Stimulated activated CD8-positive, alpha-beta memory T cell treated with anti-CD3 and anti-CD28 coated beads, Interleukin-4, amount 100 ng/mL, for 1 hour (primary cell): ENCODE data around the gene ADK.

ENCODE experiments used
- DNase-seq, 2 donors: peaks; one replicate each; pipeline ENCODE4 v3.0.0-alpha.2; 2020; ENCODE audit warnings: low read depth in 2 of 2, low spot score in 1 of 2

ADK gene

DNA sequence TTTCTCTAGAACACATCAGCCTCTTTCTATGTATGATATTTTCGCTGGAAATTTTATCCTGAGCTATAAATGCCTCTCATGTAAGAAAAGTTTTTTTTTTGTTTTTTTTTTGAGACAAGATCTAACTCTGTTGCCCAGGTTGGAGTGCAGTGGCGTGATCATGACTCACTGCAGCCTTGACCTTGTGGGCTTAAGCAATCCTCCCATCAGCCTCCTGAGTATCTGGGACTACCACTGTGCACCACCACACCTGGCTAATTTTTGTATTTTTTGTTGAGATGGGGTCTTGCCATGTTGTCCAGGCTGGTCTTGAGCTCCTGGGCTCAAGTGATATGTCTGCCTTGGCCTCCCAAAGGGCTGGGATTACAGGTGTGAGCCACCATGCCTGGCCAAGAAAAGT is 80.4 kb downstream of the ADK start:
- DNase-seq = no peak

DNA sequence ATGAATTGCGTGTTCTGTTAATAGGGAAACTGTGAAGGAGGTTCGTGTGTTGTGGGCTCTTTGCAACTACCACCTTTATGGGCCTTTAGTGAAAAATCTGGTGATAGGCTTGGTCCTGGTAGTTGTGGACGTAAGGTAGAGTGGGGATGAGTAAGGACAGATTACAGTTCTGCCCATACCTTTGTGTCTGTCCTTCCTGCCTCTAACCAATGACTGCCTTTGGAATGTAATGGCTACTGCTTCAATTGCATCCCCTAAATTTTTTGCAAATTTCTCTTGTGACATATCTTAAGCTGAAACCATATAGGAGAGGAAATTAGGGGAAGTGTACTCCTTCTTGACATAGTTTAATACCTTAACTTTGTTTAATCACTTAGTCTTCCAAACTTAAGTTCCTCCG is 82.3 kb downstream of the ADK start:
- DNase-seq = no peak

DNA sequence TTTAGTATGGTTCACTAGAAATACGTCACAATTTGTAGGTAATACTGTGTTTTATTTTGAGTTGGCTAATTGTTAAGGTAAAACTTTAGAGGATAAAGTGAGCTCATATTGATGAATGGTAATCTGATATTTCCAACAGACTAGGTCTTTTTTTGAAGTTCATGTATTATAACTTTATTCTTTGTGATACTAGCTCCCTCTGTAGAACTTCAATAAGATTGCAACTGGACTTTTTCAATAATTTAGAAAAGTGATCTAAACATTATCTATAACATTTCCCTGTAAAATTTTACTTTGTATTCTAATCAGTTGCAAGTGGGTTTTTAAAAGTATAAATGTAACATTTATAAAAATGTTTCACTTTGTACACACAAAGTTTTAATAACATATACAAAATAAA is 83.5 kb downstream of the ADK start:
- no peak for DNase-seq

DNA sequence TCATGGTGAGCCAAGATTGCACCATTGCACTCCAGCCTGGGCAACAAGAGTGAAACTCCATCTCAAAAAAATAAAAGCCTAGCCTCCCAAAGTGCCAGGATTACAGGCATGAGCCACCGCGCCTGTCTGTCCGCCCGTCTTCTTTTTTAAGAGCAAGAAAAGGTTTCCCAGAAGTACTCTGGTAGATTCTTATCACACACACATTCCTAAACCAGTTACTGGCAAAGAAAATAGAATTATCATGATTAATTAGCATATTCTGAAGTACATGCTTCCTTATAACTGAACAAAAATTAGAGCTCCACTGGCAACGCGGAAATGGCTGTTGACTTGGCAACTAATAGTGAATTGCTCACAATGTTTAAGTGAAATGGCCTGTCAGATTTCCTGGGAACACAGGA is 87.0 kb downstream of the ADK start:
- DNase-seq = no peak

DNA sequence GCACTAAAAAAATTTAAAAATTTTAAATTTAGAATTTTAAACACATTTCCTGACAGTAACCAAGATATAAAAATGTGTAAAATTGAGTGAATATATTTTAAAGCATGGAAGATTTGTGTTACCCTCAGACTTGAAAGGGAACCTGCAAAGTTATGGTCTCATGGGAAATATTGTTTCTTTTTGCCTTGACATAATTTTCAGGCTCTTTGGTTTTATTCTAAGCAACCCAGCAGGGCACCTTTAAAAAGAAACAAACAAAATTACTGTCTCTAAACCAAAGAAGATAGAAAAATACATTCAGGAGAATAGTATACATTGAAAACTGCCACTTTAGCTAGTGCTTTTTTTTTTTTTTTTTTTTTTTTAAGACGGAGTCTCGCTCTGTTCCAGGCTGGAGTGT is 87.5 kb downstream of the ADK start:
- no peak for DNase-seq

DNA sequence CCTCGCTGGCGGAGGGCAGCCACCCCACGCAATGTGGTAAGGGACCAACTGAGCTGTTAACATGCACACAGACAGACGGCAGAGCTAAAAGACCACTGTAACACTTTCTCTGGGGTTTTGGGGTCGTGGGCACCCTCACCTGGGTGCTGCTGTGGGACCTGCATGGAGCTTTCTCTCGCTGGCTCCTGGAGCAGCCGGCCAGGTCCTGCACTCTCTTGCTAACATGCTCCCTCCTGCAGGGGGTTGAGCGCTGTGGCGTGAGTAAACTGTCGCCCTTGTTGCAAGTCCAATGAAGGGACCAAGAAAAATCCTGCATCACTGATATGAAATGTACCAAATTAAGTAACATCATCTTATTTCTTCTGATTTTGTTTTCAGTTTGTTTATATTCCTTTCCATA is 92.0 kb downstream of the ADK start:
- no peak for DNase-seq

DNA sequence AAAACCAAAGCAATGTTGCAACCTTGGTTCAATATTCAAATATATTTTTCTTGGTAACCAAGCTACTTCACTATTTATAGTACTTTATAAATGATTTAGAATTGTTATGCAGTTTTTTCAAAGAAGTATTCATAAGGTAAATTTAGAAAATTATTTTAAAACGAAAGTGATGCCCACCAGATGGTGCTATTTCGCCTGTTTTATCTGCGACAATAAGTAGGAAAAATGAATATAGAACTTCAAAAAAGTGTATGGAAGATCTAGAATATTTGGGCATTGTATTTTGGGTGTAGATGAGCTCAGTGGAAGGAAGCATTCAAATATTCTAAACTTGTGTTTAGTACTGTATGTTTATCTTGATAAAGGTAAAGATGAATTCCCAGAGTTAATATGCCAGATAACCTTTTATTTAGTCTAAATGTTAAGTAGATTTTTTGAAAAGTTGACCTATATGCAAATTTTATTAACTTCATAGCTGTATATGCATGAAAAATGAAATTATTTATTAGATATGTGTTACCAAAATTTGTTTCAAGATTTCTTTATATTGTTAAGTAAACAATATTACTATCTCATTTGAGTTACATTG is 93.2 kb downstream of the ADK start:
- DNase-seq = no peak

DNA sequence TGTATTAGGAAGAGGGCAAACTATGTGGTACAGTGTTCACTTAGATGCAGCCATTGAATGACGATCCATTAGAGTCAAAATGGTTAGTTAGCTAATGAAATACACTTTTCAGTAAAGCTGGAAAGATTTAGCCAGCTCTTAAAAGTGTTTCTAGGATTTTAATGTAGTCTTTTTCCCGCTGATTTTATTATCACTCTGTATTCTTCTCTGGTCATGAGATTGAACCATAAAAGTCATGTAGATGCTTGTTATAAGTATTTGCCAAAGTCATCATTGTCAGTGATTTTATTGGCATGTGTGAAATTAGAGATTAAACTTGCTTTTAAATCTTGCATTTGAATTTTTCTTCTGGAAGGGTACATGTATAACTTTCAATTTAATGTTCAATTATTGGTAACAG is 93.8 kb downstream of the ADK start:
- no peak for DNase-seq

DNA sequence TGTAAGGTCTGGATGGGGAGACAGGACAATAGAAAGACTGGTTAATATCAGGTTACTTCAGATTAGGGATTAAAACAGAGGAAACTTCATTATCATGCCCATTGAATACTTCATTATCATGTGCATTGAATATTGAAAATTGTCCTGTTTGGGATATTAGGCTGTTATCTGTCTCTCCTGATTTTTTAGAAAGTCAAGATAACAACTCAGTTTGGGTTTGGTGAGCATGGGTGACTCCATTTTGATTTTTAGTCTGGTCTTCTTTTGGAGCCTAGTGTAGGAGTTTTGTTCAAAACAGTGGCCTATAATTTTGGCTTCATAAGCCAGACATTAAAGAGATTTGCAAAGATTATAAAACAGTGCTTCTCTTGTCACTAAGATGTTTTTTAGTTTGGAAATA is 95.5 kb downstream of the ADK start:
- no peak for DNase-seq

DNA sequence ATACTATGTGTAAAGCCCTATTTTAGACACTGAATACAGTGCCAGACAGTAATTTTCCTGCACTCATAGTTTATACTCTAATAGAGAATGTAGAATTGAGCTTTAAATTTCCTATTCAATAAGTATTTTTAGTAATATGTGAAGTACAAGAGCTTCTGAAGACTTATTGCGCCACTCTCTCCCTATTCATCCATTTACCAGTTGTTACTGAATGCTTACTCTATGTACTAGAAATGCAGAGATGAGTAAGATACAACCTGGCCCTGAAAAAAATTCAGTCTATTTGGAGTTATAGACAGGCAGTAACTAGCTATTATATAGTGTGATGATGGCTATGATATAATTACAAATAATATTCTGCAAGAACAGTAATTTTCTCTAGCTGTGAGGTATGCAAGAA is 98.8 kb downstream of the ADK start:
- no peak for DNase-seq

DNA sequence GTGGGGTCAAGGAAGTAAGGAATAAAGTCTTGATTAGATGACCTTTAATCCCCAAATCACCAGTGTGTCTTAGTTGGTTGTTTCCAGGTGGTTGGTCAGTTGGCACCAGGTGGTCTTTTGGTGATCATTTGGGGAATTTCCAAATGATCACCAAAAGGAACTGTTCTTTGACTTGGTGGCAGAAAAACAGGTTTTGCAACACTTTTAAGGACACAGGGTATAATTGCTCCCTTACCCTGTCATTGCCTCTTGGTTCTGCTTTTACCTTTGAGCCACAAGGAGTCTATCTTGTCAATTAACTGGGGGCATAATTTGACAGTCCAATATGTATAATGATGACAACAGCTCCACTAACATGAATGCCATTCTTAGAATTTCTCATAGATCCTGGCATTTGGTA is 104.2 kb downstream of the ADK start:
- no peak for DNase-seq

DNA sequence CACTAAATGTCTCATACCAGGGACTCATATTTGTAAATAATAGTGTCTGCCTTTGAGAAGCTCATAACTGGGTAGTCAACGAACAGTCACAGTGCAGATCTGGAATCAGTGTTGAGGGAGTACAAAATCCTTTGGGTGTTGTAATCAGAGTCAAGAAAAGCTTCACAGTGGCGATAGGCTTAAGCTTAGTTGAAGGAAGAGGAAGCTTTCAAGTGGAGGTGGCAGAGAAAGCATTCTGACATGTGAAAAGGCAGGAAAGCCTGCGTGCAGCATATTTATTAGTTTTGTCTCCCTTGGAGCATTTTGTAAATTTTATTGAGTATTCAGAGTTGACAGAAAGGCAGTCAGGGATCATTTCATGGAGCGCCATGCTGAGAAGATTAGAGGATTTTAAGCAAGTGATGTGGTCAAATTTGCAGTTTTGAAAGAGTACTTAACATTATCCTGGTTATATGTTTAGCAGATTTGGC is 104.9 kb downstream of the ADK start:
- no peak for DNase-seq

DNA sequence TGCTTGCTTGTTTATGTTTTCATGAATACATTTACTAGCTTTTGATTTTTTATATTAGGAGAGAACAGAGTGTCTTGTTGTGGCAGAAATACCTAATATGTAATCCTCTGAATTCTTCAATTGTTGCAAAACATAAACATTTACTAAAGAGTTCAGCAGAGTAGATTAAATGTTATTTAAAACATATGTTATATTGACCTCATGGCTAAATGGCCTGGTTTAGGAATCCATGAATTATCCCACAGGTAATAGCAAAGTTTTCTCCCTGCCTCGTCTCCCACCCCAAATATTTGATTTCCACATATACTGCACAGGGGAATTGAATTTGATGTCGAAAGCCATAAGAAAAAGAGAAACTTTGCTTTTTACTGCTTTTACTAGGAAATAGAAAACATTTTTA is 111.8 kb downstream of the ADK start:
- DNase-seq = no peak

DNA sequence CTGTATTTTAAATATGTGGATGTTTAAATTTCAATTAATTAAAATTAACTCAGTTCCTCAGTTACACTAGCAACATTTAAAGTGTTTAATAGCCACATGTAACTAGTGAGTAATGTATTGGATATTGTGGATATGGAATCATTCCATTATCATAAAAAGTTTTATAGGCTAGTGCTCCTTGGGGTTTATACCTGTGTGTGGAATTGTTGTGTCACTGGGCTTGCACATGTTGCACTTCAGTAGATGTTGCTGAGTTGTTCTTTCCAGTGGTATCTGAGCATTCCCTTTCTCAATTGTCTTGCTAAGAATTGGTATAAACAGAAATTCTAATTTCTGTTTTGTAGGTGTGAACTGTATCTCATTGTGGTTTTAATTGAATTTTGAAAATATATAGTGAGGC is 113.0 kb downstream of the ADK start:
- no peak for DNase-seq

DNA sequence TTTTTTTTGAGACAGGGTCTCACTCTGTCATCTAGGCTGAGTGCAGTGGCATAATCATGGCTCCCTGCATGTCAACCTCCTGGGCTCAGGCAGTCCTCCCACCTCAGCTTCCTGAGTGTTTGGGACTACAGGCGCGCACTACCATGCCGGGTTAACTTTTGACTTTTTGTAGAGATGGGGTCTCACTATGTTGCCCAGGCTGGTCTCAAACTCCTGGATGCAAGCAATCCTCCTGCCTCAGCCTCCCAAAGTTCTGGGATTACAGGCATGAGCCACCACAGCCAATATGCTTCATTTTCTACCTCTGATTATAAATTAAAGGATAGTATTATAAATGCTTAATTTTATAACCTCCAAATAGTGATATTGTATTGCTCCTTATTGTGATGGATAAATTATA is 121.3 kb downstream of the ADK start:
- no peak for DNase-seq

DNA sequence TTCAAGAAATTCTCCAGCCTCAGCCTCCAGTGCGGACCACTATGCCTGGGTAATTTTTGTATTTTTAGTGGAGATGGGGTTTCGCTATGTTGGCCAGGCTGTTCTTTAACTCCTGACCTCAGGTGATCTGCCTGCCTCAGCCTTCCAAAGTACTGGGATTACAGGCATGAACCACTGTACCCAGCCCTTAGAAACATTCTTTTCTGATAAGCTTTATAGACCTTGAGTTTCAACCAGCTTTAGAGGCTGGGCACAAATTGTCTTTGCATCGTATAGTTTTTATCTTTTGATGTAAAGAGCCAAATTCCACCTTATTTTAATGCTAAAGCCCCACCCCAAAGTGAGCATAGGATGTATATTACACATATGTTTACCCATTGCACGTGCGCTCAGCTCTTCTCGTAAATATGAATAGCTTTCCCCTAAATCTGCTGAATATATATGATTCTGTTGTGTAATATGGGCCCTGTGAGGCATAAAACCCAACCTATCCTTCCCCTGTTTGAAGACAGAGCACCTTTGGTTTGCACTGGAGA is 124.8 kb downstream of the ADK start:
- DNase-seq = no peak

DNA sequence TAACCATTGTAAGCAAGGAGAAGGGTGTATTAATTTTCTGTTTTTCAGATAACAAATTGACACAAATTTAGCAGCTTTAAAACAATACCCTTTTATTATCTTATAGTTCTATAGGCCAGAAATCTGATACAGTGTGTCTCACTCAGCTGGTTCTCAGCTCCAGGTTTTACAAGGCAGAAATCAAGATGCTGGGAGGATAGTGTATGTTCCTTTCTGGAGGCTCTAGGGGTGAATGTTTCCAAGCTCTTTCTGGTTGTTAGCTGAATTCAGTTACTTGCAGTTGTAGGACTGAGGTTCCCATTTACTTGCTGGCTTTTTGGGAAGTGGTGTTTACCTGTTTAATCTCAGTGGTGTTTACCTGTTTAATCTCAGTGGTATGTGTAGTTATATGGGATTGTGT is 125.4 kb downstream of the ADK start:
- no peak for DNase-seq

DNA sequence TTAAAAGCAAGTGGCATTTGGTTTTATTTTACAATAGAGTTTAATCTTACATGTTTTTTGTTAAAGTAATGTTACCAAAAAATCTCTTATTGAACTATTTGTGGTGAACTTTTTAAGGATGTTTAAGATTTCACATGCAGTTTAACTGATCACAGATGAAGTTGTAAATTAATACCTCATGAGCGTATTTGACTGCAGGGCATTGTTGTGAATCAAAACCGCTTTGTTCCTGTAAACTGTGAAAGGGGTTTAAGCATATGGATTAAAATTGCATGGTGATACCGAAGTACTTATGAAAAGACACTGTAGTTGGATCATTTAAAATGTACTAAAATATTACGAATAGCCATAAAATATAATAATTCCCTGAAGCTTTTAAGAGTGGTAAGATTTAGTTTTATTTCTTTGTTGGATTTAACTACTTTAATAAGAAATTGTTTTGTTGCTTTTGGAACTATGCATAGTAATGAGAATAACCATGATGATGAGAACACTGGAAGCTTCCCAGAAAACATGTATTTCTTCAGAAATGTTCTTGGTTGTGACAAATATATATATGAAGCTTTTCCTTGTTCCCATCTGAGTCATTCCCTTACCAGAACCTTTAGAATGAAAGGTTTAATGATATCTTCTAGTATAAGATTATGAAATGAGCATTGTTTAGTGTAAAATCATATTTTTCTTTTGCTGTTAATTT is 131.3 kb downstream of the ADK start:
- no peak for DNase-seq

DNA sequence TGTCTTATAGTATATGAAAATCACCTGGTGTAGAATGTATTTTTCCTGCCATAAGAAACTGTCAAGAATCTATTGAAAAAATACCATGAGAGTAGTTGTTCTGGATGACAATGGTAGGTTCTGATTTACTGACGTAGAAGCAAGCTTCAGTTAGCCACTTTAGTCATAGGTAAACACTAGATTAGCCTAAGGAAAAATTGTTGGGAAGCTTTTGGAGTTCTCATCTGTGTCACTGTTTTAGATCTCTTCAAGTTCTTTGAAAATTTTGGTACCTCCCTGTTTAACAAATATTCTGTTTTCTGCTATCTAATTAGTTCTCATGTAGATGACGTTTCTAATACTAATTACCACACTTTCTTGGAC is 131.8 kb downstream of the ADK start:
- no peak for DNase-seq

DNA sequence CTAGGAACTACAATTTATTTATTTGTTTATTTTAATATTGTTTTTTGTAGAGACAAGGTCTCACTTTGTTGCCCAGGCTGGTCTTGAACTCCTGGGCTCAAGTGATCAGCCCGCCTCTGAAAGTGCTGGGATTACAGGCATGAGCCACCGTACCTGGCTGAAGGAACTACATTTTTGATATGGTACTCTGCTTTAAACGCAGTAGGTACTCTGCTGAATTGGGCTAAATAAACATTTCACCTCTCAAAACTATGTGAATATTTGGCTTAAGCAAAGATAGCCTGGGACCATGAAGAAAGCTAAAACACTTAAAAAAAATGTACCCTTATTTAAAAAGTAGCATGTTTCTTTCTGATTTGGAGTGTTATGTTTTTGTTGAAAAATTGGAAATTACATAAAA is 138.2 kb downstream of the ADK start:
- DNase-seq = no peak

DNA sequence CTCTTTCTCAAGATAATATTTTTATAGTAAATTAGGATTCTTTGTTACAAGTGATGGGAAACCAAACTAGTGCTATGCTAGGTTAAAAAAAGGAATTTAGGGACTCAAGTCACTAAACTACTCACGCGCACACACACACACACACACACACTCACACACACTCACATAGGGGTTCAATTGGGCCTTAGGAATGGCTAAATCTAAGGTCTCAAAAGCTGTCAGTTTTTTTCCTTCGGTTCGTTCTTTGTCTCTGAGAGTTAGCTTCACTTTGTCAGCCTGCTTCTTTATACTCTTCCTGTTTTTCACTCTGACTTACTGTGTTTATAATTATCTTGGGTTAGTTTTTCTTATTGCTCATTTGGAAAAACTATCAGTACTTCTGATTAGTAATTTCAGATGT is 138.9 kb downstream of the ADK start:
- DNase-seq = no peak

DNA sequence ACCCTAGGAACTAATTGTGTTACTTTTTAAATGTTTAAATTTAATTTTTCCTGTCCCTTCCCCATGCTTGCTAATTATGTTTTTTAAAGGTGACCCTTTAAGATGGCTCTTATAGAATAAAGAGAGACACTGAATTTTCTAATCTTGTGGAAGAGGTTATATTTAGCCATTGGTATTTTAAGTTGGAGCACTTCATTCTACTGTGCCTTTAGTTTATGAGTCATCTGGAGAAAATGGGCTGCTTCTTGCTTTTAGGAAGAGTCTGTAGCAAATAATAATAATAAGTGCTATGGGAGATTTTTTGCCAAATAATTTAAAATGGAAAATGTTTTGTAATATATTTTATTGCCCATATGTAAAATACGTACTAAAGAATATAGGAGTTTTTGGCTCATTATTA is 139.7 kb downstream of the ADK start:
- no peak for DNase-seq

DNA sequence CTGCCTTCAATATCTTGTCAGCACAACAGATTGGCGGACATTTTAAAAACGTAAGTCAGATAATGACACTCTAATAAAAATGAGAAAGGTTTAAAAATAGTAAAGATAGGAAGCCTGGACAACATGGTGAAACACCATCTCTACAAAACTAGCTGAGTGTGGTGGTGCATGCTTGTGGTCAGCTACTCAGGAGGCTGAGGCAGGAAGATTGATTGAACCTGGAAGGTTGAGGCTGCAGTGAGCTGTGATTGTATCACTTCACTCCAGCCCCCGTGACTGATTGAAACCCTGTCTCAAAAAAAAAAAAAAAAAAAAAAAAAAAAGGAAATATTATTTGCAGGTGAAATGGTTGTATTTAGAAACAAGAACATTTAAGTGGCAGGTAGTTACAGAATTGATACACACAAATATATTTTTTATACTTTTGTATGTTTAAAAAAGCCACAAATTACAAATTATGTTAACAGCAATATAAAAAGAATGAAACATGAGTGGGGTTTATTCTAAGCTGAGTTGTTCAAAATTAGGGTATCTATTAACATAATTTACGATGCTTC is 141.9 kb downstream of the ADK start:
- DNase-seq = no peak
